BJ (cell line): ENCODE results near the gene TNFAIP6. TPM values are rescaled to one million over a fixed set of nuclear protein-coding genes. Genes with fewer than 3 reads are reported as not detected.
"Not testable (repeated sequence)": the region's sequence is repeated elsewhere in the genome, so short reads cannot be mapped to it uniquely, and the experiment has no call there.

Experiments
- CTCF ChIA-PET: fragments of 350-600 bp; formaldehyde crosslinking; extraction: SDS; loops from one replicate; lab custom pipeline; 2021; ENCODE audit warnings: antibody characterized with exemption, inconsistent platforms; lab: Yijun Ruan, JAX
- POLR2A ChIA-PET: fragments of 300-600 bp; sonication (Branson Sonifier 250); formaldehyde crosslinking; extraction: SDS; loops from one replicate; lab custom pipeline; 2021; ENCODE audit warnings: antibody characterized with exemption; lab: Charles Lee
- DNase-seq: peaks from one replicate; pipeline ENCODE4 v3.0.0-alpha.2; 2011; ENCODE audit warnings: low read depth
- H3K27me3 ChIP-seq: 2 replicates; pipeline ENCODE4 v1.6.0; 2011; ENCODE audit warnings: low read length; ENCODE audit not compliant: control insufficient read depth, insufficient read depth
- H3K36me3 ChIP-seq: 2 replicates; pipeline ENCODE4 v1.5.1; 2011; ENCODE audit warnings: low read length; ENCODE audit not compliant: control insufficient read depth, insufficient read depth
- H3K4me3 ChIP-seq: 2 replicates; pipeline ENCODE4 v1.5.1; 2011; ENCODE audit warnings: low read depth, mild to moderate bottlenecking, control low read depth, low read length
- polyA plus RNA-seq: library from polyadenylated mRNA; depleted of rRNA; stranded (reverse); fragments of >200 nt; gene quantifications from 2 replicates; pipeline ENCODE4 v1.2.3, GENCODE V29; 2011
- TF ChIP-seq, protein P1 (sequence below): IDR thresholded peaks from 2 replicates; pipeline ENCODE4 v1.5.1; 2011; ENCODE audit warnings: low read depth, mild to moderate bottlenecking, control low read depth, inconsistent platforms, low read length, moderate library complexity; ENCODE audit not compliant: insufficient read depth

The TNFAIP6 gene
- polyA plus RNA-seq, 1 experiment: 2.1 TPM

DNA sequence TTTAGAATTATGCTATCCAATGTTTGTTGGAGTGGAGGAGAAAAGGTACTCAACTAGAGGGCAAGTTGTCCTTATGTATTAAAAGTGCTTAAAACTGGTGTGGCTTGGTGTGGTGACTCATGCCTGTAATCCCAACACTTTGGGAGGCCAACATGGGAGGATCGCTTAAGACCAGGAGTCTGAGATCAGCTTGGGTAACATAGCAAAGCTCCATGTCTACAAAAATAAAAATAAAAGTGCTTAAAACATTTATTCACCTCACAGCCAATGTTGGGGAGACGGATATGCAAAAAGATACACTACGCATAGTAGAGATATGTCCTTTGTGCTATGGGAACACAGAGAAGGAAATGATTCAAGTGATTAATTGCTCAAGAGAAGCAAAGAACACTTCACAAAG, 19.3 kb upstream of the TNFAIP6 start:
- DNase-seq: no peak
- Histone ChIP-seq H3K27me3 (no peaks in the 10 kb centered on the region), H3K36me3 (no peaks in the 10 kb centered on the region), H3K4me3 (no peak overlapping the region)
- CTCF ChIA-PET: interaction anchor here (0.6 kb wide), 1 partner anchor 854 kb away, joined by 3 read pairs; no protein-coding TSS in a partner anchor
- POLR2A ChIA-PET: no interaction called here
- TF ChIP-seq, protein P1, sequence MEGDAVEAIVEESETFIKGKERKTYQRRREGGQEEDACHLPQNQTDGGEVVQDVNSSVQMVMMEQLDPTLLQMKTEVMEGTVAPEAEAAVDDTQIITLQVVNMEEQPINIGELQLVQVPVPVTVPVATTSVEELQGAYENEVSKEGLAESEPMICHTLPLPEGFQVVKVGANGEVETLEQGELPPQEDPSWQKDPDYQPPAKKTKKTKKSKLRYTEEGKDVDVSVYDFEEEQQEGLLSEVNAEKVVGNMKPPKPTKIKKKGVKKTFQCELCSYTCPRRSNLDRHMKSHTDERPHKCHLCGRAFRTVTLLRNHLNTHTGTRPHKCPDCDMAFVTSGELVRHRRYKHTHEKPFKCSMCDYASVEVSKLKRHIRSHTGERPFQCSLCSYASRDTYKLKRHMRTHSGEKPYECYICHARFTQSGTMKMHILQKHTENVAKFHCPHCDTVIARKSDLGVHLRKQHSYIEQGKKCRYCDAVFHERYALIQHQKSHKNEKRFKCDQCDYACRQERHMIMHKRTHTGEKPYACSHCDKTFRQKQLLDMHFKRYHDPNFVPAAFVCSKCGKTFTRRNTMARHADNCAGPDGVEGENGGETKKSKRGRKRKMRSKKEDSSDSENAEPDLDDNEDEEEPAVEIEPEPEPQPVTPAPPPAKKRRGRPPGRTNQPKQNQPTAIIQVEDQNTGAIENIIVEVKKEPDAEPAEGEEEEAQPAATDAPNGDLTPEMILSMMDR: no peak

- no peaks in the 10 kb centered on the region for H3K36me3 ChIP-seq
- TF ChIP-seq, protein P1: no peak
- H3K27me3 ChIP-seq: no peaks in the 10 kb centered on the region
- DNase-seq: no peak
- ChIA-PET CTCF (no interaction called here), POLR2A (no interaction called here)
- H3K4me3 ChIP-seq: no peak overlapping the region
Measured at GRCh38 chr2:151343073-151343472, 14.3 kb upstream of the TNFAIP6 start.

- POLR2A ChIA-PET, H3K36me3 ChIP-seq, CTCF ChIA-PET, DNase-seq, H3K4me3 ChIP-seq, H3K27me3 ChIP-seq: not testable (repeated sequence)
Measured at GRCh38 chr2:151344191-151344590, 13.2 kb upstream of the TNFAIP6 start.

DNA sequence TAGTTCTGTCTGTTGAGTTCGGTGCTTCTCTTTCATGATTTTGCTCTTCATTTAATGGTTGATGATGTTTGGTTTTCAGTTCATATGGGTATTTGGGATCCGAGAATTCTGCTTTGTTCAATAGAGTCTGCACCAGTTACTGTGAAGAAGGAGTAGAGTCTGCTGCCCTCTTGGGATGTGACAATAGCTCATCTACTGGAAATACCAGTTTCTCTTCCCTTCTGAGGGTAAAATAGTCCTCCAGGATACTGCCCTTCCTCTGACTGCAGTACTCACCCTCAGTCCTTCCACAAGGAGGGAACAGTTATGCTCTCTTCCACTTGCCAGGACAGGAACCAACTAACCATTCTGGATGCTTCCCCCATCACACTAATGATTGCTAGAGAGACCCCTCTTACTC, 12.5 kb upstream of the TNFAIP6 start:
- ChIA-PET CTCF (interaction anchor here (1.3 kb wide), 1 partner anchor 10 kb away, joined by 3 read pairs; no protein-coding TSS in a partner anchor), POLR2A (interaction anchor here (0.8 kb wide), 1 partner anchor 52 kb away, joined by 3 read pairs; no protein-coding TSS in a partner anchor)
- Histone ChIP-seq H3K27me3 (no peaks in the 10 kb centered on the region), H3K4me3 (no peak overlapping the region), H3K36me3 (no peaks in the 10 kb centered on the region)
- DNase-seq: no peak
- TF ChIP-seq, protein P1: no peak

DNA sequence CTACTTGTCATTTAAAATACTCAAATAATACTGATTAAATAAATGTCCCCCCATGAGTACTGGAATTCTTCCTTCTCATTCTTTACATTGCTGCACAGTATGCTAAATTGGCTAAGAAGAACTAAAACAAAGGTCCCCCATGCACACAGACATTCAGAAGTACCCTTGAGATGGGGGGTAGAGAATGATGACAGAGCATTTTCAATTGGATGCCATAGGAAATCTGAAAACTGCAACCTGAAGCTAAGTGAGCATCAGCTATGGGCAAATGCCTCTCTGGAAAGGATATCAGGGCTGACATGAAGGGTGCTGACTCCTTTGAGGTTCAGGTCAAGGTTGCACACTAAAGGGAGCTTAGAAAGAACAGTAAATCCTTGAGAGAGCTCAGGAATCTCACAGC, 10.1 kb upstream of the TNFAIP6 start:
- ChIA-PET POLR2A (no interaction called here), CTCF (no interaction called here)

More for the DNA sequence above, 10.1 kb upstream of the TNFAIP6 start:
- DNase-seq: no peak
- no peaks in the 10 kb centered on the region for H3K36me3 ChIP-seq
- H3K4me3 ChIP-seq: no peak overlapping the region
- H3K27me3 ChIP-seq: no peaks in the 10 kb centered on the region
- TF ChIP-seq, protein P1: no peak
